Activated CD4-positive, alpha-beta T cell treated with anti-CD3 and anti-CD28 coated beads for 24 hours (primary cell): ENCODE results near the gene SUMO1.
A peak's percentile ranks its signal among the peaks of the same experiment; 100 is the strongest.

Experiments used
- DNase-seq, 2 donors: peaks; one replicate each; pipeline ENCODE4 v3.0.0-alpha.2; 2020; ENCODE audit warnings: low read depth in 2 of 2

SUMO1 gene

GRCh38 chr2:202201220-202202160 is 36.9 kb downstream of the SUMO1 start:
- no peak for DNase-seq

GRCh38 chr2:202196727-202197126 is 41.7 kb downstream of the SUMO1 start:
- DNase-seq, result no peak

- no peak for DNase-seq
Observed at GRCh38 chr2:202194418-202194817, 44.0 kb downstream of the SUMO1 start.

- DNase-seq, result no peak
Observed at GRCh38 chr2:202193881-202194353, 44.5 kb downstream of the SUMO1 start.

GRCh38 chr2:202193305-202193704 is 45.1 kb downstream of the SUMO1 start:
- DNase-seq, result no peak

- DNase-seq, result no peak
Observed at GRCh38 chr2:202187570-202187969, 50.8 kb downstream of the SUMO1 start.

- DNase-seq, result no peak
Observed at GRCh38 chr2:202186641-202187202, 51.7 kb downstream of the SUMO1 start.

- DNase-seq, result no peak
Observed at GRCh38 chr2:202185156-202185555, 53.2 kb downstream of the SUMO1 start.

- no peak for DNase-seq
Observed at GRCh38 chr2:202184557-202184956, 53.8 kb downstream of the SUMO1 start.

- DNase-seq, result peak in 1 of 2 donors; percentile 38
Observed at GRCh38 chr2:202178346-202178958, 59.9 kb downstream of the SUMO1 start.

GRCh38 chr2:202172439-202173211 is 65.8 kb downstream of the SUMO1 start:
- peak in 1 of 2 donors; percentile 22 for DNase-seq

- no peak for DNase-seq
Observed at GRCh38 chr2:202171241-202171825, 67.1 kb downstream of the SUMO1 start.

GRCh38 chr2:202169832-202170424 is 68.5 kb downstream of the SUMO1 start:
- no peak for DNase-seq

- no peak for DNase-seq
Observed at GRCh38 chr2:202169131-202169530, 69.3 kb downstream of the SUMO1 start.

GRCh38 chr2:202165945-202166344 is 72.5 kb downstream of the SUMO1 start:
- no peak for DNase-seq

- no peak for DNase-seq
Observed at GRCh38 chr2:202165208-202165607, 73.2 kb downstream of the SUMO1 start.

GRCh38 chr2:202164411-202164810 is 74.0 kb downstream of the SUMO1 start:
- no peak for DNase-seq

GRCh38 chr2:202161151-202161835 is 77.1 kb downstream of the SUMO1 start:
- DNase-seq, result no peak

- DNase-seq, result no peak
Observed at GRCh38 chr2:202158796-202159195, 79.6 kb downstream of the SUMO1 start.

- no peak for DNase-seq
Observed at GRCh38 chr2:202157211-202157990, 81.0 kb downstream of the SUMO1 start.
